ENCODE data around the gene PLA1A. TPM values are rescaled to one million over a fixed set of nuclear protein-coding genes. Genes with fewer than 3 reads are reported as not detected.
"Not testable (repeated sequence)": the region's sequence is repeated elsewhere in the genome, so short reads cannot be mapped to it uniquely, and the experiment has no call there.

PLA1A gene
- total RNA-seq, result 1 to 10 TPM in 1 of 2 donors, not detected in 1; 4.4 TPM

GRCh38 chr3:119597548-119598288 is at the start of gene PLA1A:
Gene PLA1A (plus strand): TSS chr3:119597885. CDS start chr3:119597914, 29 bp downstream.
- H3K36me3 ChIP-seq (replicated peaks in 1 of 2; ENCODE audit: insufficient read depth in 1 of 2, low read depth in 2 of 2), result no peaks in the 10 kb centered on the region
- WGBS, 2 donors, result 24 to 30% methylated on average over 6 to 7 of the region's 7 CpGs
- H3K4me3 ChIP-seq, result no peak within 1 kb of the TSS
- ATAC-seq (peak; percentile 83), DNase-seq (peak in 3 of 4 donors; percentile 17 to 22 (median 21))
- peak within 1 kb of the TSS in 3 of 4 donors; percentile 38 to 69 (median 49) for H3K27ac ChIP-seq
- H3K4me1 ChIP-seq, result peaks cover 23% of the 10 kb centered on the region
- TF ChIP-seq CTCF (IDR thresholded peaks at IDR 0.05), result no peak
- intact Hi-C loops (cut with DNase I), result no loop called here
- H3K9me3 ChIP-seq, result no peaks in the 10 kb centered on the region
- no peaks in the 10 kb centered on the region for H3K27me3 ChIP-seq

- H3K36me3 ChIP-seq (replicated peaks in 1 of 2; ENCODE audit: insufficient read depth in 1 of 2, low read depth in 2 of 2), result no peaks in the 10 kb centered on the region
- ATAC-seq (no peak), DNase-seq (no peak)
- H3K27ac ChIP-seq, result no peak overlapping the region
- H3K27me3 ChIP-seq, result no peaks in the 10 kb centered on the region
- intact Hi-C loops (cut with DNase I), result no loop called here
- H3K9me3 ChIP-seq, result no peaks in the 10 kb centered on the region
- TF ChIP-seq CTCF (IDR thresholded peaks at IDR 0.05) (no peak), POLR2A (IDR thresholded peaks at IDR 0.05) (no peak)
- WGBS, 2 donors, result 43 to 47% methylated on average over 3 of the region's 3 CpGs
- H3K4me3 ChIP-seq, result no peak overlapping the region
- H3K4me1 ChIP-seq, result no peaks in the 10 kb centered on the region
Observed at GRCh38 chr3:119548341-119548740, 49.3 kb upstream of the PLA1A start.

GRCh38 chr3:119550192-119550910 is 47.3 kb upstream of the PLA1A start:
- Histone ChIP-seq H3K27ac (no peak overlapping the region), H3K4me3 (no peak overlapping the region), H3K27me3 (no peaks in the 10 kb centered on the region), H3K4me1 (no peaks in the 10 kb centered on the region), H3K36me3 (replicated peaks in 1 of 2; ENCODE audit: insufficient read depth in 1 of 2, low read depth in 2 of 2) (no peaks in the 10 kb centered on the region), H3K9me3 (no peaks in the 10 kb centered on the region)
- TF ChIP-seq POLR2A (IDR thresholded peaks at IDR 0.05) (no peak), CTCF (IDR thresholded peaks at IDR 0.05) (no peak)
- no peak for ATAC-seq
- no peak for DNase-seq
- 86 to 87% methylated on average over 9 of the region's 9 CpGs for WGBS, 2 donors
- intact Hi-C loops (cut with DNase I), result no loop called here

GRCh38 chr3:119551598-119551997 is 46.1 kb upstream of the PLA1A start:
- H3K27ac ChIP-seq, result no peak overlapping the region
- no peaks in the 10 kb centered on the region for H3K4me1 ChIP-seq
- H3K36me3 ChIP-seq (replicated peaks in 1 of 2; ENCODE audit: insufficient read depth in 1 of 2, low read depth in 2 of 2), result no peaks in the 10 kb centered on the region
- TF ChIP-seq CTCF (IDR thresholded peaks at IDR 0.05) (no peak), POLR2A (IDR thresholded peaks at IDR 0.05) (no peak)
- H3K9me3 ChIP-seq, result no peaks in the 10 kb centered on the region
- intact Hi-C loops (cut with DNase I), result no loop called here
- no peaks in the 10 kb centered on the region for H3K27me3 ChIP-seq
- ATAC-seq (no peak), DNase-seq (no peak)
- H3K4me3 ChIP-seq, result no peak overlapping the region
- 90 to 93% methylated on average over 5 of the region's 5 CpGs for WGBS, 2 donors

GRCh38 chr3:119552928-119553327 is 44.8 kb upstream of the PLA1A start:
- H3K27ac ChIP-seq; H3K9me3 ChIP-seq; ATAC-seq; H3K27me3 ChIP-seq; DNase-seq; intact Hi-C loops (cut with DNase I); H3K4me1 ChIP-seq; H3K4me3 ChIP-seq; H3K36me3 ChIP-seq (replicated peaks in 1 of 2; ENCODE audit: insufficient read depth in 1 of 2, low read depth in 2 of 2): not testable (repeated sequence)
- WGBS, 2 donors, result 87 to 90% methylated on average over 6 of the region's 6 CpGs
